ENCODE results near the gene AGAP9. TPM values are rescaled to one million over a fixed set of nuclear protein-coding genes. Genes with fewer than 3 reads are reported as not detected.
A peak's percentile ranks its signal among the peaks of the same experiment; 100 is the strongest.
"Not testable (repeated sequence)": the region's sequence is repeated elsewhere in the genome, so short reads cannot be mapped to it uniquely, and the experiment has no call there.

The AGAP9 gene
- total RNA-seq, 1 experiment from 2014 or later = 11.8 TPM

- H3K27ac ChIP-seq (ENCODE audit: low read length); H3K4me3 ChIP-seq (ENCODE audit: low read length); H3K4me1 ChIP-seq (ENCODE audit: low read length); H3K27me3 ChIP-seq (ENCODE audit: low read length); H3K4me2 ChIP-seq (ENCODE audit: low read depth, low read length, poor library complexity, severe bottlenecking); H4K20me1 ChIP-seq (ENCODE audit: insufficient read depth, low read depth, low read length); H3K36me3 ChIP-seq (ENCODE audit: insufficient read depth, low read length); DNase-seq; H2AFZ ChIP-seq (ENCODE audit: low read length); H3K9me2 ChIP-seq (replicated peaks; ENCODE audit: insufficient read depth, low read length); H3K79me2 ChIP-seq (ENCODE audit: low read length); H3K9me3 ChIP-seq (ENCODE audit: low read length); H3K9ac ChIP-seq (ENCODE audit: low read length): not testable (repeated sequence)
These were observed 51.4 kb downstream of the AGAP9 start for GRCh38 chr10:47472072-47472471.

GRCh38 chr10:47468731-47469528 is 54.5 kb downstream of the AGAP9 start:
- not testable (repeated sequence) for H3K9me2 ChIP-seq (replicated peaks; ENCODE audit: insufficient read depth, low read length); H3K79me2 ChIP-seq (ENCODE audit: low read length); H3K36me3 ChIP-seq (ENCODE audit: insufficient read depth, low read length); H3K4me3 ChIP-seq (ENCODE audit: low read length); H3K4me1 ChIP-seq (ENCODE audit: low read length); H3K4me2 ChIP-seq (ENCODE audit: low read depth, low read length, poor library complexity, severe bottlenecking); H2AFZ ChIP-seq (ENCODE audit: low read length); H3K27ac ChIP-seq (ENCODE audit: low read length); H3K27me3 ChIP-seq (ENCODE audit: low read length); H4K20me1 ChIP-seq (ENCODE audit: insufficient read depth, low read depth, low read length); H3K9ac ChIP-seq (ENCODE audit: low read length); H3K9me3 ChIP-seq (ENCODE audit: low read length)
- peak; percentile 19 for DNase-seq

DNA sequence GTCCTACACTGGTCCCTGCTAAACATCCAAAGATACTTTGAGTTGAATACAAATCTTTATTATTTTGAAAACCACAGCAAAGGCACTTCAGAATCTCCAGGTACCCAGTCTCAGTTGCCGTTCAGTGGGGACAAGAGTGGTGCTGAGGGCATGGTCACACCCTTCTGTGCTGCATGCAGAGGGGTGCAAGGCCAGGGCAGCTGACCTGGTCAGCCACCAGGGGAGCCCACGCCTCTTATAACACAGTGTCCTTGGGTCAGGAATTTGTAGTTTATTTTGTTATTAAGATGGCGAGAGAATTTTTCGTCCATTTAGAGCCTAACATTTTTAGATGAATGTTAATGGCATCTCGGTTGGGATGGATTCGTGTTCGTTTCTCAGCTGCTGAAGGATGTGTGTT is 55.5 kb downstream of the AGAP9 start:
- not testable (repeated sequence) for H3K4me1 ChIP-seq (ENCODE audit: low read length); H3K36me3 ChIP-seq (ENCODE audit: insufficient read depth, low read length); H3K27ac ChIP-seq (ENCODE audit: low read length); DNase-seq; H3K9me3 ChIP-seq (ENCODE audit: low read length); H3K9ac ChIP-seq (ENCODE audit: low read length); H3K4me2 ChIP-seq (ENCODE audit: low read depth, low read length, poor library complexity, severe bottlenecking); H4K20me1 ChIP-seq (ENCODE audit: insufficient read depth, low read depth, low read length); H3K27me3 ChIP-seq (ENCODE audit: low read length); H3K4me3 ChIP-seq (ENCODE audit: low read length); H3K9me2 ChIP-seq (replicated peaks; ENCODE audit: insufficient read depth, low read length); H2AFZ ChIP-seq (ENCODE audit: low read length); H3K79me2 ChIP-seq (ENCODE audit: low read length)

DNA sequence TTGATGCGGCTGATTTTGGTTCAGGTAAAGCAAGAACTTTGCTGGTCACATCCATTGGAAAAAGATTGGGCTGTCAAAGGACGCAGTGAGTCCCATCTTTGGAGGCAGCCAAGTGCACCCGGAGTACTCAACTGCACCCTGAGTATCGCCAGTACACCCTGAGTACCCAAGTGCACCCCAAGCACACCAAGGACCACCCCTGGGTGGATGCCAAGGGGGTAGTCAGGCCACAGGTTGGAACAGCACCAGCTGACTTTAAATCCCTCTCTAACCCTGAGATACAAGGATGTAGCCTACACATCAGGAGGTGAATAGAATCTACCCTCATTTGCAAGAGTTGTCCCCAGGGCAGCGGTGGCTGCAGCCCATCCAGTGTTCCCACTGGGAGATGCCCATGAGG is 56.0 kb downstream of the AGAP9 start:
- not testable (repeated sequence) for H3K9me2 ChIP-seq (replicated peaks; ENCODE audit: insufficient read depth, low read length); H3K27me3 ChIP-seq (ENCODE audit: low read length); H4K20me1 ChIP-seq (ENCODE audit: insufficient read depth, low read depth, low read length); H3K79me2 ChIP-seq (ENCODE audit: low read length); H3K27ac ChIP-seq (ENCODE audit: low read length); H3K4me2 ChIP-seq (ENCODE audit: low read depth, low read length, poor library complexity, severe bottlenecking); H2AFZ ChIP-seq (ENCODE audit: low read length); H3K9me3 ChIP-seq (ENCODE audit: low read length); H3K4me1 ChIP-seq (ENCODE audit: low read length); DNase-seq; H3K9ac ChIP-seq (ENCODE audit: low read length); H3K36me3 ChIP-seq (ENCODE audit: insufficient read depth, low read length); H3K4me3 ChIP-seq (ENCODE audit: low read length)

DNA sequence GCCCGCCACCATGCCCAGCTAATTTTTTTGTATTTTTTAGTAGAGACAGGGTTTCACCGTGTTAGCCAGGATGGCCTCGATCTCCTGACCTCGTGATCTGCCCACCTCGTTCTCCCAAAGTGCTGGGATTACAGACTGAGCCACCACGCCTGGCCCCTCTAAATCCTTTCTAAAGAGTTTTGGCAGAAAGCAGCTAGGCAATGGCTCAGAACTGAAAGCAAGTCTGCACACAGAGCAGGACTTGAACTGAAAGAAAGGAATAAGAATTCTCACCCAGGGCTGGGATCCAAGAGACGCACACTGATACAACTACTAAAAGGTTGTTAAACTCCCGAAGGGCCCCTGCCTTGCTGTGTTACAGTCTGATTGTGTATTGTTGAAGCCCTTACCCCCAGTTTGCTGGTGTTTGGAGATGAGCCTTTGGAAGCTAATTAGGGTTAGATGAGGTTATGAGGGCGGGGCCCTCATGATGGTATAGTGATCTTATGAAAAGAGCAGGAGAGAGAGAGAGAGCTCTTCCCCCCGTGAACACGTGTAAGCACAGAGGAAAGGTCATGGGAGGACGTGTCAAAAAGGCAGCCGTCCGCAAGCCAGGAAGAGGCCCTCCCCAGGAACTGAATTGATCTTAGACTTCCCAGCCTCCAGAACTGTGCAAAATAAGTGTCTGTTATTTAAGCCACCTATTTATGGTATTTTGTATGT is 58.1 kb downstream of the AGAP9 start:
- not testable (repeated sequence) for H3K27ac ChIP-seq (ENCODE audit: low read length); H2AFZ ChIP-seq (ENCODE audit: low read length); H3K4me3 ChIP-seq (ENCODE audit: low read length)

GRCh38 chr10:47462577-47463358 is 60.7 kb downstream of the AGAP9 start:
- not testable (repeated sequence) for H2AFZ ChIP-seq (ENCODE audit: low read length); DNase-seq; H3K27ac ChIP-seq (ENCODE audit: low read length); H3K79me2 ChIP-seq (ENCODE audit: low read length); H3K4me2 ChIP-seq (ENCODE audit: low read depth, low read length, poor library complexity, severe bottlenecking); H3K9ac ChIP-seq (ENCODE audit: low read length); H3K9me2 ChIP-seq (replicated peaks; ENCODE audit: insufficient read depth, low read length); H3K27me3 ChIP-seq (ENCODE audit: low read length); H3K9me3 ChIP-seq (ENCODE audit: low read length); H3K4me3 ChIP-seq (ENCODE audit: low read length); H3K36me3 ChIP-seq (ENCODE audit: insufficient read depth, low read length); H4K20me1 ChIP-seq (ENCODE audit: insufficient read depth, low read depth, low read length); H3K4me1 ChIP-seq (ENCODE audit: low read length)

More for the DNA sequence above, 58.1 kb downstream of the AGAP9 start:
- not testable (repeated sequence) for DNase-seq; H3K4me1 ChIP-seq (ENCODE audit: low read length); H4K20me1 ChIP-seq (ENCODE audit: insufficient read depth, low read depth, low read length); H3K9me2 ChIP-seq (replicated peaks; ENCODE audit: insufficient read depth, low read length); H3K9ac ChIP-seq (ENCODE audit: low read length); H3K4me2 ChIP-seq (ENCODE audit: low read depth, low read length, poor library complexity, severe bottlenecking); H3K9me3 ChIP-seq (ENCODE audit: low read length); H3K27me3 ChIP-seq (ENCODE audit: low read length); H3K79me2 ChIP-seq (ENCODE audit: low read length); H3K36me3 ChIP-seq (ENCODE audit: insufficient read depth, low read length)

- not testable (repeated sequence) for H4K20me1 ChIP-seq (ENCODE audit: insufficient read depth, low read depth, low read length); H3K27me3 ChIP-seq (ENCODE audit: low read length); H3K4me1 ChIP-seq (ENCODE audit: low read length); H3K4me2 ChIP-seq (ENCODE audit: low read depth, low read length, poor library complexity, severe bottlenecking); H3K36me3 ChIP-seq (ENCODE audit: insufficient read depth, low read length); H3K4me3 ChIP-seq (ENCODE audit: low read length); DNase-seq; H2AFZ ChIP-seq (ENCODE audit: low read length); H3K79me2 ChIP-seq (ENCODE audit: low read length); H3K27ac ChIP-seq (ENCODE audit: low read length); H3K9me3 ChIP-seq (ENCODE audit: low read length); H3K9me2 ChIP-seq (replicated peaks; ENCODE audit: insufficient read depth, low read length); H3K9ac ChIP-seq (ENCODE audit: low read length)
These were observed 62.2 kb downstream of the AGAP9 start for GRCh38 chr10:47461261-47461687.

DNA sequence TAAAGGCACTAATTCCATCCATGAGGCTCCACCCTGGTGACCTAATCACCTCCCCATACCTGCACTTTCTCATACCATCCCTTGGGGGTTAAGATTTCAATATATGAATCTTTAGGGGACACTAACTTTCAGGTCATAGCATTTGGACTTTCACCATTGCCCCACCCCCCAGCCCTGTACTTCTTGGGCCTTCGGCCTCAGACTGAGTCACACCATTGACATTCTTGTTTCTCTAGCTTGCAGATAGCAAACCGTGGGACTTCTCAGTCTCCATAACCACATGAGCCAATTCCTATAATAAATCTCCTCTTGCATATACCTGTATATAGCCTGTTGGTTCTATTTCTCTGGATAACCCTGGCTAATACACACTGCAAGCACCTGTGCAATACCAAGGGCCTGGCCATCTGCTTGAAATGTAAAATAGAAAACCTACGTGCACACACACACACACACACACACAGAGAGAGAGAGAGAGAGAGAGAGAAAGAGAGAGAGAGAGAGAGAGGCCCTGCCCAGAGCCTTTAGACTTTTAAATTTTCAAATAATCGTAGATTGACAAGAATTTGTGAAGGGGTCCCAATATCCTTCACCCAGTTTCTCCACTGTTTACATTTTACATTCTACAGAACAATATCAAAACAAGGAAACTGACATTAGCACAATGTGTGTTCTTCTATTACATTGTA is 64.8 kb downstream of the AGAP9 start:
- no peaks in the 10 kb centered on the region for H3K79me2 ChIP-seq (ENCODE audit: low read length)
- no peaks in the 10 kb centered on the region for H3K9me3 ChIP-seq (ENCODE audit: low read length)
- H2AFZ ChIP-seq (ENCODE audit: low read length) = no peak overlapping the region
- no peak for DNase-seq
- H3K4me1 ChIP-seq (ENCODE audit: low read length) = peaks cover 5% of the 10 kb centered on the region; the same call in 1 of the 2 replicates
- H3K27me3 ChIP-seq (ENCODE audit: low read length) = no peaks in the 10 kb centered on the region
- no peak overlapping the region for H3K4me3 ChIP-seq (ENCODE audit: low read length)
- no peaks in the 10 kb centered on the region for H3K36me3 ChIP-seq (ENCODE audit: insufficient read depth, low read length)
- H3K9me2 ChIP-seq (replicated peaks; ENCODE audit: insufficient read depth, low read length) = no peaks in the 10 kb centered on the region
- H4K20me1 ChIP-seq (ENCODE audit: insufficient read depth, low read depth, low read length) = no peaks in the 10 kb centered on the region
- no peak overlapping the region for H3K27ac ChIP-seq (ENCODE audit: low read length)
- no peak overlapping the region for H3K9ac ChIP-seq (ENCODE audit: low read length)
- no peak overlapping the region for H3K4me2 ChIP-seq (ENCODE audit: low read depth, low read length, poor library complexity, severe bottlenecking)
